ENCODE measurements around the gene GMPPB. TPM values are rescaled to one million over a fixed set of nuclear protein-coding genes. Genes with fewer than 3 reads are reported as not detected.

The GMPPB gene
- total RNA-seq, 1 donor from 2014 or later: 31.2 TPM

DNA sequence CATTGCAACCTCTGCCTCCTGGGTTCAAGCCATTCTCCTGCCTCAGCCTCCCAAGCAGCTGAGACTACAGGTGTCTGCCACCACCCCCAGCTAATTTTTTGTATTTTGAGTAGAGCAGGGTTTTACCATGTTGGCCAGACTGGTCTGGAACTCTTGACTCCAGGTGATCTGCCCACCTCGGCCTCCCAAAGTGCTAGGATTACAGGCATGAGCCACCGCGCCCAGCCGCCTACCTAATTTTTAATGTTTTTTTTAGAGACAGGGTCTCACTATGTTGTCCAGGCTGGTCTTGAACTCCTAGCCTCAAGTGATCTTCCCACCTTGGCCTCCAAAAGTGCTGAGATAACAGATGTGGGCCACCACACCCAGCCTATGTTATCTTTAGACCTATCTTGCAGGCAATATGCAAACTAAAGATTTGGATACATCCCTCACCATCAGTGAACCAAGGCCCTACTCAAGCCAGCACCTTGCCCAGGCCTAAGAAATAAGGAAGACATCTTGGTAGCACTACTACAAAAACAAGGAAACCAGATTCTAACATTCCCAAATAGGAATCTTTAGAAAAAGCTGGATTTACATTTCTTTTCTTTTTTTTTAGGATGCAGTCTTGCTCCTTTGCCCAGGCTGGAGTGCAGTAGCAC lies 6.3 kb upstream of the GMPPB start:
- TF ChIP-seq, protein P1, sequence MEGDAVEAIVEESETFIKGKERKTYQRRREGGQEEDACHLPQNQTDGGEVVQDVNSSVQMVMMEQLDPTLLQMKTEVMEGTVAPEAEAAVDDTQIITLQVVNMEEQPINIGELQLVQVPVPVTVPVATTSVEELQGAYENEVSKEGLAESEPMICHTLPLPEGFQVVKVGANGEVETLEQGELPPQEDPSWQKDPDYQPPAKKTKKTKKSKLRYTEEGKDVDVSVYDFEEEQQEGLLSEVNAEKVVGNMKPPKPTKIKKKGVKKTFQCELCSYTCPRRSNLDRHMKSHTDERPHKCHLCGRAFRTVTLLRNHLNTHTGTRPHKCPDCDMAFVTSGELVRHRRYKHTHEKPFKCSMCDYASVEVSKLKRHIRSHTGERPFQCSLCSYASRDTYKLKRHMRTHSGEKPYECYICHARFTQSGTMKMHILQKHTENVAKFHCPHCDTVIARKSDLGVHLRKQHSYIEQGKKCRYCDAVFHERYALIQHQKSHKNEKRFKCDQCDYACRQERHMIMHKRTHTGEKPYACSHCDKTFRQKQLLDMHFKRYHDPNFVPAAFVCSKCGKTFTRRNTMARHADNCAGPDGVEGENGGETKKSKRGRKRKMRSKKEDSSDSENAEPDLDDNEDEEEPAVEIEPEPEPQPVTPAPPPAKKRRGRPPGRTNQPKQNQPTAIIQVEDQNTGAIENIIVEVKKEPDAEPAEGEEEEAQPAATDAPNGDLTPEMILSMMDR (IDR thresholded peaks at IDR 0.05; ENCODE audit: unreplicated experiment): no peak
- no peaks in the 10 kb centered on the region for H3K4me1 Mint-ChIP-seq (ENCODE audit: low read depth)
- H3K9me3 Mint-ChIP-seq (ENCODE audit: low read depth): no peaks in the 10 kb centered on the region
- no peak overlapping the region for H3K27ac Mint-ChIP-seq
- H3K36me3 Mint-ChIP-seq (ENCODE audit: insufficient read depth): peaks cover 16% of the 10 kb centered on the region
- no peak overlapping the region for H3K4me3 Mint-ChIP-seq (ENCODE audit: low read depth)
- no peak for DNase-seq (ENCODE audit: low spot score, unreplicated experiment)
- no peaks in the 10 kb centered on the region for H3K27me3 Mint-ChIP-seq

DNA sequence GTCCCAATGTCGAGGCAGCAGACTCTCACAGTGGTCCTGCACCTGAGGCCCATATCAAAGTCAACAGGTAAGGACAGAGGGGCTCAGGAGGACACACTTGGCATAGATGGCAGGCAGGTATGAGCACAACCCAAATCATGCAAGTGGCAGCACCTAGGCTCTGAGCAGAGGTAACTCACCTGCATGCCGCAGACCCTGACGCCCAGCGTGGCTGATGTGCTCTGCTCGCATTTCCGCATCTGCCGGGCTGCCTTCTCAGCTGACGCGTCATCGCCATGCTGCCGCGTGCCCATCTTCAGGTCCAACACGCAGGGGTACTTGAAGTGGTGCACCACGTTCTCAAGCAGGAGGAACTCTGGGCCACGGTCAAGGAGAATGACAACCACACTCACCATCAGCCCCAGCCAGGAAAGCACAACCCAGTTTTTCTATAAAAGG lies 4.2 kb upstream of the GMPPB start:
- Mint-ChIP-seq H3K9me3 (ENCODE audit: low read depth) (no peaks in the 10 kb centered on the region), H3K27ac (no peak overlapping the region), H3K4me1 (ENCODE audit: low read depth) (peaks cover 8% of the 10 kb centered on the region), H3K27me3 (no peaks in the 10 kb centered on the region), H3K4me3 (ENCODE audit: low read depth) (no peak overlapping the region), H3K36me3 (ENCODE audit: insufficient read depth) (peaks cover 11% of the 10 kb centered on the region)
- DNase-seq (ENCODE audit: low spot score, unreplicated experiment): no peak
- TF ChIP-seq, protein P1 (IDR thresholded peaks at IDR 0.05; ENCODE audit: unreplicated experiment): no peak

DNA sequence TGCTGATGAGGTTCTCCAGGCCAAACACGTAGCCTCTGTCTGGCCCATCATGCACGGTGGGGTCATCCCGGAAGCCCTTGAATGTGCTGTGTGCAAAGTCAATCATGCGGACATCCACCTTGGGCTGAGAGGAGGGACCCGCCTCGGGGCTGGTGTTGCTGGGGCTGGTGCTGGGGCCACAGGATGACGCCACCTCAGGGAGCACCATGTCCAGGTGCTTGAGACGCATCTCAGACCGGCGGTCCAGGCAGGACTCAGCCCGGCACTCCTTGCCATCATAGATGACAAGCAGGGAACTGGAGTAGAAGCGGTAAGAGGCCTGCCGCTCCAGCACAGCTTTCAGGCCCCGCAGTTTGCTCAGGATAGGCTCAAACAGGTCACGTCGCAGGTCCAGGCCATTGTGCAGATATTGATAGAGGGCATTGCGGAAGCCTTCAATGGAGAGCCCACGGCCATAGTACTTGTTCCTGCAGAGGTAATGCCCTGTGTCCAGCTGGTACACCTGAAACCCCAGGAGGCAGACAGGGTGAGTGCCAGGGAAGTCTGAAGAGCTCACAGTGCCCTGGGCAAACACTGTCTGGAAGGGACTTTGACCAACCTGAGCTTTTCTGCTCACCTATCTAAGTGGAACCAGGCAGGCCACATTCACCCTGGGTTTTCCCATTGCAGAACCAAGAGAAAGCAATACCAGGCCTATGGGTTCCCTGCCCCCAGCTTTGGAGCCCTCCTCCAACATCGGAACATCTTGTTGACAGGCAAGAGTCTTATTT lies 3.6 kb upstream of the GMPPB start:
- no peak overlapping the region for H3K27ac Mint-ChIP-seq
- H3K27me3 Mint-ChIP-seq: no peaks in the 10 kb centered on the region

DNA sequence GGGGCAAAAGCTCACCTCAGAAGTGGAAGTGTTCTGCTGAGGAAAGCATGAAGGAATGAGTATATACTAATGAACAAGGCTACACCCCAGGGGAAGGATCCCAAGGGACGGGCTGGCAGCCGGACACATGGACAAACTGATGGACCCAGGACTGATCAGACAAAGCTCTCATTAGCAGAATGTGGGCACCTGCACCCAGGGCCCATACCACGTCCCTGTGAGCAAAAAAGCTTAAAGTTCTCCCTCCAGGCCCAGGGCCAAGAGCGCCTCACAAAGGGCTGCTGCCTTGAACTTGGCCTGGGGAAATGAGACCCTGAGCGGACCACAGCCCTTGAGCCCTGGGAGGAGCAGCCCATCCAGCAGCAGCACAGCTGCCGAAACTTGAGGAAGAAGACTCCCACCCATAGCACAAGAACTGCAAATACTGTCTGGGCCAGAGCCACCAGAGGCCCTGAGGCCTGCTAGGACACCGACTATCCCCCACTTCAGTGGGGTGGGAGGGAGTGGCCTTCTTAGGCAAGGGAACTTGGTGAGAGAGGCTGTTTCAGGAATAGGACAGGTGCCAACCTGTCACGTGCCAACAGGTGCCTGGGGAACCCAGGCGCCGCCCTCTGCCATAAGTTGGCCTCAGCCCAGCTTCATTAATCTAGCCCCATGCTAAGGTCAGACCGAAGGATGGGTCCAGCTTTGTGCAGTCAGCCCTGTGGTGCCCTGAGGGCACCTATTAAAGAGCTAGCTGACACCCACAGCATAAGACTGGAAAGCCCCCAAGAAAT lies 2.3 kb upstream of the GMPPB start:
- no peaks in the 10 kb centered on the region for H3K27me3 Mint-ChIP-seq
- no peaks in the 10 kb centered on the region for H3K9me3 Mint-ChIP-seq (ENCODE audit: low read depth)
- DNase-seq (ENCODE audit: low spot score, unreplicated experiment): no peak
- H3K27ac Mint-ChIP-seq: no peak overlapping the region
- H3K4me1 Mint-ChIP-seq (ENCODE audit: low read depth): peaks cover 12% of the 10 kb centered on the region
- H3K4me3 Mint-ChIP-seq (ENCODE audit: low read depth): no peak overlapping the region
- TF ChIP-seq, protein P1 (IDR thresholded peaks at IDR 0.05; ENCODE audit: unreplicated experiment): no peak
- peaks cover 3% of the 10 kb centered on the region for H3K36me3 Mint-ChIP-seq (ENCODE audit: insufficient read depth)

More for the DNA sequence above, 3.6 kb upstream of the GMPPB start:
- H3K4me3 Mint-ChIP-seq (ENCODE audit: low read depth): no peak overlapping the region
- peaks cover 7% of the 10 kb centered on the region for H3K36me3 Mint-ChIP-seq (ENCODE audit: insufficient read depth)
- no peak for DNase-seq (ENCODE audit: low spot score, unreplicated experiment)
- TF ChIP-seq, protein P1 (IDR thresholded peaks at IDR 0.05; ENCODE audit: unreplicated experiment): no peak
- no peaks in the 10 kb centered on the region for H3K9me3 Mint-ChIP-seq (ENCODE audit: low read depth)
- H3K4me1 Mint-ChIP-seq (ENCODE audit: low read depth): peaks cover 12% of the 10 kb centered on the region

DNA sequence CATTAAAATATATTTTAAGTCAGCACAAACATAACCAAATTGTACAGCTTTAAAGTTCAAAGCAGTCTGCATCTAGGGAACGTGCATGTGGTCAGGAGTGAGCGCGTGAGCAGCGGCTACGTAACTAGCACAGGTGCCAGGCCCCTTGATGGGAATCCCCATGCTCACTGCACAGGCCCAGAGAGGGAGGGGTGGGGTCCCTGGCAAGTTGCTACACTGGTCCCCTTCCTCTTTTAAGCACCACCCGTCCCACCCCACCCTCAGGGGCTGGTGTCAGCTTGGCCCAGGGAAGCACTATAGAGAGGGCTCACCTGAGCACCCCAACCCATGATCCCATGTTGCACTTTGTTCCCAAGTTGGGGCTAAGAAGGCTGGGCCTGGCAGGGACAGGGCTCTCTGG lies 835 bp upstream of the GMPPB start:
- H3K27me3 Mint-ChIP-seq: no peaks in the 10 kb centered on the region
- peak overlapping the region; percentile 99 for H3K27ac Mint-ChIP-seq
- TF ChIP-seq, protein P1 (IDR thresholded peaks at IDR 0.05; ENCODE audit: unreplicated experiment): no peak
- H3K9me3 Mint-ChIP-seq (ENCODE audit: low read depth): no peaks in the 10 kb centered on the region
- H3K36me3 Mint-ChIP-seq (ENCODE audit: insufficient read depth): peaks cover 1% of the 10 kb centered on the region
- H3K4me3 Mint-ChIP-seq (ENCODE audit: low read depth): peak overlapping the region; percentile 92
- no peak for DNase-seq (ENCODE audit: low spot score, unreplicated experiment)
- peaks cover 13% of the 10 kb centered on the region for H3K4me1 Mint-ChIP-seq (ENCODE audit: low read depth)
